NCI-H510A treated with DMSO at 0.1 percent for 48 hours (cell line): ENCODE data around the gene PHLDA3.

Source experiments
- DNase-seq: peaks from one replicate; lab custom pipeline; 2025; lab: John Stamatoyannopoulos, UW

PHLDA3 gene

DNA sequence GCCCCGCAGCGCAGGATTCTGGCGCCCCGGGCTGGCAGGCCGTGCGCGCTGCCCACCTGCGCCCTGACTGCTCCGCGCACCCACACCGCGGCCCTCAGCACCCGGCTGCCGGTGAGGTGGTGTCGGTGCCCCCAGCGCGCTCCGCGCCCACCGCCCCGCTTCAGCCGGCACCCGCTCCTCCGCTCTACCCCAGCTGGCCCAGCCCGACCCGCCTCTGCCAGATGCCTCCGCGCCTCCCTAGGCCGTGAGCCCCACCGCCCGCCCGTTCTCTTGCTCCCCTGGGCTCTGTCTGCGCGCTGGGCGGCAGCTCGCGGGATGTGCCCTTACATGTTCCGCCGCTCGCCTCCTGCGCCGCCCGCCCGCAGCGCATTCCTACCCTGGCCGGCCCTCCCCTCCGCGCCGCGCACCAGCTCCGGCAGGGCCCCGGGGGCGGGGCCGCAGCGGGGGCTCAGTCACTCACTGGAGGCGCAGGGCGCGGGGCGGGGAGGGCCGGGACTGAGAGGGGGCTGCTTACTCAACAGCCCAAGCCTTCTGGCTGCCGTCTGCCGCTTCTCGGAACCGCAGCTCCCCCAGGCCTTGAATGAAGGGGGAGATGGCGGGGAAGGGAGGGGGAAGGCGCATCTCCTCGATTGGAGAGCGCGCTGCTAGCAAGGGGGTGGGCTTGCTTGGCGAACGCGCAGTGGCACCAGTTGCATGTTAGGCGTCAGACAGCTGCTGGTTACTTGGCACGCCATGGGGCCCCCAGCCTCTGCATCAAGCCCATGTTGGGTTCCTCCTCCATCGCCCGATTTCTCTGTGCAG is at the start of gene PHLDA3:
Gene PHLDA3 (minus strand): TSS at position 345 of the 801 bp plus-strand sequence. CDS start 402 bp downstream, outside the sequence.
- peak; percentile 73 for DNase-seq

GRCh38 chr1:201518071-201518470 is 49.1 kb upstream of the PHLDA3 start:
- DNase-seq: no peak

- DNase-seq: no peak
Measured at GRCh38 chr1:201517631-201518030, 48.6 kb upstream of the PHLDA3 start.

GRCh38 chr1:201516511-201517127 is 47.6 kb upstream of the PHLDA3 start:
- no peak for DNase-seq

DNA sequence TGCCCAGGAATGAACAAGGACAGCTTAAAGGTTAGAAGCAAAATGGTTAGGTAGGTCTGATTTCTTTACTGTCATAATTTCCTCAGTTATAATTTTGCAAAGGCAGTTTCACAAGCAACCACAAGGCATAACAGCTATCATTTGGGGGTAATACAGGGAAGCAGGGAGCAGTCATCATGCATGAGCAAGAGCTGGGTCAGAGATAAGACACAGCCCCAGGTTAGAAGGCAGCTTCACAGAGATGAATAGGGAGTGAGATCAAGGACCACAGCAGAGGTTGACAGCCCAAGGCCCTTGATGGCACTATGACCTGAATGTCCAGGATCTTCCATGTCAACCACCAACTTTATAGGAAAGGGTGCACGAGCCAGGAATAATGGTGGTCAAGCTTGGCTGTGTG is 46.9 kb upstream of the PHLDA3 start:
- DNase-seq: no peak

DNA sequence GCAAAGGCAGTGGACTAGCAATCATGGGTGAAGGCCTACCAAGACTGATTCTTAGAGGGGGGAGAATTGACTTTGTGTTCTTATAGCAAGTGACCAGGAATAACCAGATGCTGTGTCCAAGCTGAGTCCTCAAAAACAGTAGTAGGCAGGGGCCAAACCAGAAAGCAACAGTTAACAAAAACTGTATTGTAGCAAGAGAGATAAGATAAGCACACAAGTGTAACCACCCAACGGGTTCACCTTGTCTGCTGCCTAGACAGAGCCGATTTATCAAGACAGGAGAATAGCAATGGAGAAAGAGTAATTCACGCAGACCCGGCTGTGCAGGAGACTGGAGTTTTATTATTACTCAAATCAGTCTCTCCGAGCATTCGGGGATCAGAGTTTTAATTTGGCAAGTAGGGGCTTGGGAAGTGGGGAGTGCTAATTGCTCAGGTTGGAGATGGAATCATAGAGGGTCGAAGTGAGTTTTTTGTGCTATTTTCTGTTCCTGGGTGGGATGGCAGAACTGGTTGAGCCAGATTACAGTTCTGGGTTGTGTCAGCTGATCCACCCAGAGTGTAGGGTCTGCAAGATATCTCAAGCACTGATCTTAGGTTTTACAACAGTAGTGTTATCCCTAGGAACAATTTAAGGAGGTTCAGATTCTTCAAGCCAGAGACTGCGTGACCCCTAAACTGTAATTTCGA is 46.2 kb upstream of the PHLDA3 start:
- no peak for DNase-seq

- no peak for DNase-seq
Measured at GRCh38 chr1:201514466-201514865, 45.5 kb upstream of the PHLDA3 start.

DNA sequence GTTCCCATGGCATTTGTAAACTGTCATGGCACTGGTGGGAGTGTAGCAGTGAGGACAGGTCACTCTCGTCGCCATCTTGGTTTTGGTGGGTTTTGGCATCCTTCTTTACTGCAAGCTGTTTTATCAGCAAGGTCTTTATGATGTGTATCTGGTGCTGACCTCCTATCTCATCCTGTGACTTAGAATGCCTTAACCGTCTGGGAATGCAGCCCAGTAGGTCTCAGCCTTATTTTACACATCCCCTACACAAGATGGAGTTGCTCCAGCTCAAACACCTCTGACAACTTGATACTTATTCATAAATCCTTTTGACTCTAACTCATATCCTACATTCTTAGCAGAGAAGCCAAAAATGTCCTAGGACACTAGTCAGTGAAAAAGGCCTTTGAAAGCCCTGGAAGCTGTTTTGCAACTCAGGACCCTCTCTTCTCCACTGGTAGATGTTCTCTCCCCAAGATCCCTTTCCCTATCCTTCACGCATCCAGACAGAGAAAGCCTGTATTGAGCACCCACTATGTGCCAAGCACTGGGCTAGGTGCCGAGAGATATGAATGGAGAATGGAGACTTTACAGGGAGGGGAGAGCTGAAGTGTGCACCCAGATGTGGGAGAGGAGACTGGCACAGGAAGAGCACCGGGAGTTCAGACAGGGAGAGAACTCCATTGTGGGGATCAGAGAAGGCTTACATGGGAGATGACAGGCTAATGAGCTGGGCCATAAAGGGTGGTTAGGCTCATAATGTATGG is 44.7 kb upstream of the PHLDA3 start:
- no peak for DNase-seq

DNA sequence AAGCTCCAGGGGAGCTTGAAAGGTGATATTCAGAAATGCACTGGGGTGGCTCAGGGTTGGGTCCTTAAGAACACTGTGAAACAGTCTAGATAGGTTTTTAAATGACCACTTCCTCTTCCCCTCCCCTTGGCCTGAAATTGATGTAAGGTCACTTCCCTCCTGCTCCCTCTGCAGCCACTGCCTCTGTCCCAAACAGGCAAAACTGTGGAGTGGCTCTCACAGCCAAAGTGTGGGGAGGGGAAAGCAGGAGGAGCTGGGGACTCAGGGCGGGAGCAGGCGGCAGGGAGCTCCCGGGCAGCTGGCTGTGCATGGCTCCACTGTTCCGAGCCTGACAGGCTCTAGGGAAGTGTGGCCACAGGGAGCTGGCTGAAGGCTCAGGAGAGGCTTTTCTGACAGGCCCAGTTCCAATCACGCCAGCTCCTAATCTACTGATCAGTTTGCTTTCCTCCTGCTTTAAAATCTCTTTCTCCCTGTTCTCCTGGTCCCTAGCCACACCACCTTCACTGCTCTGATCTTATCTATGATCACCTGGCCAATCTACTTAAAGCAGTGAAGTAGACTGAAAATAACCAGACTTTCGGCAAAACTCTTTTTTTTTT is 43.1 kb upstream of the PHLDA3 start:
- peak; percentile 70 for DNase-seq

GRCh38 chr1:201511396-201511940 is 42.5 kb upstream of the PHLDA3 start:
- no peak for DNase-seq

- DNase-seq: no peak
Measured at GRCh38 chr1:201510734-201511133, 41.7 kb upstream of the PHLDA3 start.

GRCh38 chr1:201509601-201510374 is 40.8 kb upstream of the PHLDA3 start:
- no peak for DNase-seq

DNA sequence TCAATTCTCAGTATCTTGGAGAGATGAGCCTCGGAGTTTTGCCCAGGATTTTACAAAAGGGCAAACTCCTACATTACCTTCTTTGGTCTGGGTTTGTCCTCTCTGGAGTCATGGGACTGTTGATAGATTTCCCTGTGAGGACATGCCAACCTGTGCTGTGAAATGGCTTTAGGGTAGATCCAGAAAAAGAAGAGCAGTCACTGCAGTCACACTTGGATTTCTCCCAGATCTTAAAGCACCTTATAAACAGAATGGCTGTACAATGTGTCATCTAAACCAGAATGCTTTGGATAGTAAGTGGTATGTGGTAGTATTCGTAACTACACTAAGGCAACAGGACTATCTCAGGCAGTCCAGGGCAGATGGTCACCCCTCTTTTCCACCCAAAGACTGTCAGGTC is 39.8 kb upstream of the PHLDA3 start:
- no peak for DNase-seq

DNA sequence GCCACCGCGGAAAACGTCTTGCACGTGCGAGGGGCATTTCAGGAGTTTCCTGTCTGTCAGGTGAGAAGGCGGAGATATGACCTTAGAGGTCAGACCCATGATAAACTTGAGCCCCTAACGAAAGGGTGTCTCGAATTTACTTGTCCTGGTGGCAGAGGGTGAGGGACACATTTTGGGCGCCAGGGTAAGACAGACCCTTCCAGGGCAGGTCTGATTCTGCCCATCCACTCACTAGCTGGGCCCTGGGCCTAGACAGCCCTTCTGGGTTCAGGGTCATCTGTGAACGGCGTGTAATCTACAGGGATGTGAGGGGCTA is 38.3 kb upstream of the PHLDA3 start:
- no peak for DNase-seq

GRCh38 chr1:201506557-201507359 is 37.8 kb upstream of the PHLDA3 start, which contains the start of gene CSRP1:
Gene CSRP1 (minus strand): TSS chr1:201507123. CDS start chr1:201496303, 10,820 bp downstream.
- DNase-seq: peak; percentile 84

- no peak for DNase-seq
Measured at GRCh38 chr1:201506092-201506491, 37.1 kb upstream of the PHLDA3 start.

- no peak for DNase-seq
Measured at GRCh38 chr1:201505503-201505890, 36.5 kb upstream of the PHLDA3 start.

DNA sequence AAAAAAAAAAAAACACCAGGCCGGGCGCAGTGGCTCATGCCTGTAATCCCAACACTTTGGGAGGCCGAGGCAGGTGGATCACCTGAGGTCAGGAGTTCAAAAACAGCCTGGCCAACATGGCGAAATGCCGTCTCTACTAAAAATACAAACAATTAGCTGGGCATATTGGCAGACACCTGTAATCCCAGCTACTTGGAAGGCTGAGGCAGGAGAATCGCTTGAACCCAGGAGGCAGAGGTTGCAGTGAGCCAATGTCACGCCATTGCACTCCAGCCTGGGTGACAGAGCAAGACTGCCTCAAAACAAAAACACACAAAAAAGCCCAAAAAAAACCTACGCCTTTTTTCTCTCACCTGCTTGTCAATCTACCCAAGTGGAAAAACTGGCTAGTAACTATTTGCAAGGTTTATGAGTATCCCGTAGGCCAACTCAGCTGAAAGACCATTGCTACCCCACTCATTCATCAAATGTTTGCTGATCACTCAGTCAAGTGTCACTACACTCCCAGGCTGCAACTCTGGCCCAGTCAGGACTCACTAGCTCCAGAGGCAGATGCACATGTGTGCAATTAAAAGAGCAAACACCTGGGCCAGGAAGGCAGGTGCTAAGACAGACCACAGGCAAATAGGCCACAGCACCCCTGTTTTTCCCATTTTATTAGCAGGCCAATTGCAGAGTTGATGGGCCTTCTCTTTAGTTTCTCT is 36.0 kb upstream of the PHLDA3 start:
- DNase-seq: peak; percentile 93

GRCh38 chr1:201504179-201504631 is 35.2 kb upstream of the PHLDA3 start:
- DNase-seq: no peak
